NCI-H2107 (cell line): Measurements from ENCODE around the gene S1PR2.
"Not testable (repeated sequence)": the region's sequence is repeated elsewhere in the genome, so short reads cannot be mapped to it uniquely, and the experiment has no call there.

Experiments used
- DNase-seq: peaks from one replicate; lab custom pipeline; 2025; lab: John Stamatoyannopoulos, UW

The S1PR2 gene

DNA sequence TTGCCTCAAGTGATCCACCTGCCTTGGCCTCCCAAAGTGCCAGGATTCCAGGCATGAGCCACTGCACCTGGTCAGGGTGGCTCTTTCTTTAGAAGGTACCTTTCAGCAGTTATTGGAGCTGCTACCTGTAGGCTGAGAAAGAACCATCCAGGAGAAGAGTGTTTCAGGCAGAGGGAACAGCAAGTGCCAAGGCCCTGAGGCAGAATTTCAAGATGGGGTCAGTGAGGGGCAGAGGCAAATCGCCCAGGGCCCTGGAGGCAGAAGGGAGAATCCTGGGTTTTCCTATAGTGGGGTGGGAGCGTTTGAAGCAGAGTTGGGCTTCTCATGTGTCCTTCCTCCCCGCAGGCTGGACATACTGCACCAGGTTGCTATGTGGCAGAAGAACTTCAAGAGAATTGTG, 23.1 kb upstream of the S1PR2 start:
- DNase-seq: no peak

DNA sequence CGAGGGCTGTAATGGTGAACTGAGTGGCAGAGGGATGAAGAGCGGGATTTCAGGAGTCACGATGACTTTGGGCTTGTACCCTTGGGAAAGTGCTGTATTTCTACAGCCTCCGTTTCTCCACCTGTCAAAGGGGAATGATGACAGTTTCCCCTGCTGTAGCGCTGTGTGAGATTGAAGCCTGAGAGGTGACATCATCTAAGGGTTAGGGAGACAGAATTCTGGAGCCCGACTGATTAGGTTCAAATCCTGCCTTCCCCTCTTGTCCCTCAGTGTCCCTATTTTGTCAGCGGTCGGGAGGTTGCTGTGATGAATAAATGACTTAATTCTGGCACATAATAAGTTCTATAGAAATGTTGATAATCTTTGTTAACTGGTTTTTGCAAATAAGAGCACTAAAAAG, 21.6 kb upstream of the S1PR2 start:
- DNase-seq: no peak

GRCh38 chr19:10251792-10252694, 20.9 kb upstream of the S1PR2 start, which contains the start of gene MRPL4:
TSS of gene MRPL4 (plus strand) at chr19:10252214. CDS start at chr19:10252254, 40 bp downstream.
- DNase-seq: peak; percentile 89

DNA sequence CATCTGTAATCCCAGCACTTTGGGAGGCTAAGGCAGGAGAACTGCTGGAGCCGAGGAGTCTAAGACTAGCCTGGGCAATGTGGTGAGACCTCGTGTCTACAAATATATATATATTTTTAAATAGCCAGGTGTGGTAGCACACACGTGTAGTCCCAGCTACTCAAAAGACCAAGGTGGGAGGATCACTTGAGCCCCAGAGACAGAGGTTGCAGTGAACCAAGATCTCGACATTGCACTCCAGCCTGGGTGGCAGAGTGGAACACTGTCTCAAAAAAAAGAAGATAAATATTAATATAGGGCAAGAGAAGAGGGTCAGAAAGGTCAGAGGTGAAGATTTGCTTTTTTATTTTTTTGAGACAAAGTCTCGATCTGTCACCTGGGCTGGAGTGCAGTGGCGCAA, 15.4 kb upstream of the S1PR2 start:
- no peak for DNase-seq

DNA sequence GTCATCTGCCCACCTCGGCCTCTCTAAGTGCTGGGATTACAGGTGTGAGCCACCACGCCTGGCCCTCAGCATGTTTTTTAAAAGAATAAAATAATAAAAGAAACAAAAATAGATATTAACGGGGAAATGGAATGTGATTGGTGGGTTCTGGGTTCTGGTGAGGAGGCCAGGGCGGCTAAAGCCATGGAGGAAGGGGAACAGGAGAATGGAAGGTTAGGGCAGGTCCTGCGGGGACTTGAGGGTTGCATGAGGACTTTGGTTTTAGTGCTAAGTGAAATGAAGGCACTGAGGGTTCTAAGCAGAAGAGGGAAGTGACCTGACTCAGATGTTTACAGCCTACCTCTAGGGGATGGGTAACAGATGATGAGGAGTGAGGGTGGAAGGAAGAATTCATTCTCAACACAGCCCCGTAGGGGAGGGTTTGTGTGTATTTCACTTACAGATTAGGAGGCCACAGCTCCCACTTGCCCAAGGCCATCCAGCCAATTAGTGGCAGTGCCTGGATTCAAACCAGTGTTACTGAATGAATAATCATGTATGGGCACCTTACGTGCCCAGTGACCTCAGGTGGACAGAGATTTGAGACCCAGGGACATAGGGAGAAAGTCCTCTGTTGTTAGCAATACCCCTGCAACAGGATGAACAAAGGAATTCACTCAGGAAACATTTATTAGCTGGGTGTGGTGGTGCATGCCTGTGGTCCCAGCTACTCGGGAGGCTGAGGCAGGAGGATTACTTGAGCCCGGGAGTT, 14.2 kb upstream of the S1PR2 start:
- no peak for DNase-seq

GRCh38 chr19:10243606-10244005, 12.5 kb upstream of the S1PR2 start:
- no peak for DNase-seq

DNA sequence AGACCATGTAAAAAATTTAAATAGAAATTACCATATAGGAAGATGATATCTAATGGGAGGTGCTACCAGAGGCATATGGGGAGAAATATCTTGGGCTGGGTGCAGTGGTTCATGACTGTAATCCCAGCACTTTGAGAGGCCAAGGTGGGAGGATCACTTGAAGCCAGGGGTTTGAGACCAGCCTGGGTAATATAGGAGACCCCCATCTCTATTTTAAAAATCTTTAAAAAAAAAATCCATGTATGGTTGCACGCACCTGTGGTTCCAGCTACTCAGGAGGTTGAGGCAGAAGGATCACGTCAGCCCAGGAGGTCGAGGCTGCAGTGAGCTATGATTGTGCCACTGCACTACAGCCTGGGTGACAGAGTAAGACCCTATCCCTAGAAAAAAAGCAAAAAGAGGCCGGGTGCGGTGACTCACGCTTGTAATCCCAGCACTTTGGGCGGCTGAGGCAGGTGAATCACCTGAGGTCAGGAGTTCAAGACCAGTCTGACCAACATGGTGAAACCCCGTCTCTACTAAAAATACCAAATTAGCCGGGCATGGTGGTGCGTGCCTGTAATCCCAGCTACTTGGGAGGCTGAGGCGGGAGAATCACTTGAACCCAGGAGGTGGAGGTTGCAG, 10.8 kb upstream of the S1PR2 start:
- not testable (repeated sequence) for DNase-seq

- peak; percentile 29 for DNase-seq
Observed at GRCh38 chr19:10238172-10238783, 7.1 kb upstream of the S1PR2 start.

DNA sequence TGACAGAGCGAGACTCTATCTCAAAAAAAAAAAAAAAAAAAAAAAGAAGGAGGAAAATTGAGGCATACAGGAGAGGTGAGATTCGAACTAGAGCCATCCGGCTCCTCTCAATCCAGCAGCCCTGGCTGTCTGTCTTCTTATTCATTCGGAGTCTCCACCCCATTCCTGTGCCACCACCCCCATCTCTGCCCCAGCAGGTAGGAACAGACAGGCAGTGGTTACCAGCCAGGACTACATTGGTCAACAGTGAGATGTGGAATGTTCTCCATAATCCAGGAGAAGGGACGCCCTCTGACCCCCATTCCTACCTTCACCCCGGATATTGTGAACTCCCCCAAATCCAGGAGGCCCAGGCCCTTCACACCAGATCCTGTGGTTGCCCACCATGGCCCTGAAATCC, 6.6 kb upstream of the S1PR2 start:
- no peak for DNase-seq

- DNase-seq: not testable (repeated sequence)
Observed at GRCh38 chr19:10235409-10235808, 4.3 kb upstream of the S1PR2 start.

DNA sequence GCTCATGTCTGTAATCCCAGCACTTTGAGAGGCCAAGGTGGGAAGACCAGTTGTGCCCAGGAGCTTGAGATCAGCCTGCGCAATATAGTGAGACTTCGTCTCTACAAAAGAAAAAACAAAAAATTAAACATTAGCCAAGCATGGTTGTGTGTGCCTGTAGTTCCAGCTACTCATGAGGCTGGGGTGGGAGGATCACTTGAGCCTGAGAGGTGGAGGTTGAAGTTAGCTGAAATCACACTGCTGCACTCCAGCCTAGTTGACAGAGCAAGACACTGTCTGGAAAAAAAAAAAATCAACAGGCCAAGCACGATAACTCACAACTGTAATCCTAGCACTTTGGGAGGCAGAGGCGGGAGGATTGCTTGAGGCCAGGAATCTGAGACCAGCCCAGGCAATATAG, 3.9 kb upstream of the S1PR2 start:
- no peak for DNase-seq

DNA sequence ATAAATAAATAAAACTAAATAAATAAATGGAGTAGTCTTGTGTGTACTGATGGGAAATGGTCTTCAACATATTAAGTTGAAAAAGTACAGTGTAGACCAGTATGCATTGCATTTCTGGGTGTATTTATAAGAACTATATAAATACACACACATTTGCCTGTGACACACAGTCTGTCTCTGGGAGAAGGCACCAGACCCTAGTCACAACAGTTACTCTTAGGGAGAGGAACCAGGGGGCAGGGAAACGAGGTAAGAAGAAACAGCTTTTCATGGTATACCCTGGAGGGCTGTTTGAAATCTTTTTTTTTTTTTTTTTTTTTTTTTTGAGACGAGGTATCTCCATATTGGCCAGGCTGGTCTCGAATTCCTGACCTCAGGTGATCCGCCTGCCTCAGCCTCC, 2.8 kb upstream of the S1PR2 start:
- no peak for DNase-seq

GRCh38 chr19:10231612-10232228, 589 bp upstream of the S1PR2 start:
- no peak for DNase-seq

DNA sequence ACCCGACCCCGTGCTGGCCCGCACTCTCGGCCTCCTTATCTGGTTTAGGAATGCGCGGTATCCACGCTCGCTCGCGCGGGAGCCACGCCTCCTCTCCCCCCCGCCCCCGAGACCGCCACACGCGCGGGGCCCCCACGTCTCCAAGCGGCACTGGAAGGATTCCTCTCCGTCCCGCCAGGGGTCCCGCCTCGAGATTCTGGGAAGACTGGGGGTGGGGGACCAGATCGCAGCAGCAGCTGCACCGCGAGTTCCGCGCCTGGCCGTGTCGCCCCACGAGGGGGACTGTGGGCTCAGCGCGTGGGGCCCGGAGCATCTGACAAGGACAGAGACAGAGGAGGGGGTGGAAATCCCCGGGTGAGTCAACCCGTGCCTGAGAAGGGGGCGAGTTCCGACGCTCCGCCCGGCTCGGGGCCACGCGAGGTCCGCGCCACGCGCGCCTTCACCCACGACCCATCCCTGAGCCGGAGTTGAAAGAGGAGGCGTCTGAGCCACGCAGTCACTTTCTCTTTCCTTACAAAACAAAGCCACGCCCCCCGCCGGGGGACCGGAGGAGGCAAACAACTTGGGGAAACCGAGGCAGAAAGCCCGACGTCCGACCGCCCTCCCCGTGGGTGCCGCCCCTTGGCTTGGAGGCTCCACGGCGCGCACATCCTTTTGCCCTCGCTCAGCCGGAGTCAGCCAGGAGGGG, 814 bp downstream of the S1PR2 start:
- no peak for DNase-seq

GRCh38 chr19:10228920-10229319, 2.2 kb downstream of the S1PR2 start:
- DNase-seq: no peak

DNA sequence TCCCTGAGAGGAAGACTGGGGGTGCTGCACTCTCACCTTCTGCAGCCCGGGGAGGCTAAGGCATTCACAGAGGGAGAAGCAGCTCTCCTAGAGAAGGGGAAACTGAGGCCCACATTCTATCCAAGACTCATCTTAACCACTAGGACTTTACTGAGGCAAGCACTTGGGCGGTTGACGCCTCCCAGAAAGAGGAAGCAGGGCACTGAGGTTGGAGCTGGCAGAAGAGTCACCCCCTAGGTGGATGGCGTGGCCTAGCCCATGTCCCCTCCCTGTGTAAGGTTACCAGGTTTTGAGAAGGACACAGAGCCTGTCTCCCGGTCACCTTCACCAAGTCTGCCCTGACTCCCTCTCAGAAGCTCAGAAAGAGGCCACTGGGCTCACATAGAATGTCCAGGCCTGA, 2.7 kb downstream of the S1PR2 start:
- DNase-seq: no peak

GRCh38 chr19:10227026-10227971, 3.8 kb downstream of the S1PR2 start:
- no peak for DNase-seq

GRCh38 chr19:10226376-10227025, 4.6 kb downstream of the S1PR2 start:
- no peak for DNase-seq

- no peak for DNase-seq
Observed at GRCh38 chr19:10226021-10226375, 5.1 kb downstream of the S1PR2 start.

- no peak for DNase-seq
Observed at GRCh38 chr19:10224337-10224736, 6.8 kb downstream of the S1PR2 start.
